ENCODE data around the gene FOLH1. TPM values are rescaled to one million over a fixed set of nuclear protein-coding genes. Genes with fewer than 3 reads are reported as not detected.
A peak's percentile ranks its signal among the peaks of the same experiment; 100 is the strongest.
"Not testable (repeated sequence)": the region's sequence is repeated elsewhere in the genome, so short reads cannot be mapped to it uniquely, and the experiment has no call there.

FOLH1 gene
- total RNA-seq, 4 donors from 2014 or later, result 0.29 to 10.7 (median 0.46) TPM; not detected in 1

DNA sequence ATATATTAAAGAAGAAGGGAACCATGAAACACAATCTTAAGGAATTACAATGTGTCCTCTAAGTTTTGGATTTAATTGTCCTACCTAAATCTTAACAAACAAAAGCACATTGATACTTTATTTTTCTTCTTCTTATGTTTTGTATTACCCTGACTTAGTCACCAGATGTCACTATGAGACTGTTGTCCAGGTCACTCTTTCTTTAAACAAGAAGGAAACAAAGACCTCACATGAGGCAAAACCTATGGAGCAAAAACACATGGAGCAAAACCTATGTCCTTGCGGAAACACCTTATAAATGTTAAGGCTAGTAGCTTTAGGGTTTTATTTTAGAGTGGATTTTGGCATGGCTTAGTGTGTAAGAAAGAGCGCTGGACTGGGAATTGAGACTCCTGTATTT lies 20.7 kb upstream of the FOLH1 start:
- H3K9me3 ChIP-seq; H3K4me3 ChIP-seq (replicated peaks in 1 of 3); H3K36me3 ChIP-seq; DNase-seq; H3K4me1 ChIP-seq; H3K27ac ChIP-seq; intact Hi-C loops (cut with DNase I); H3K27me3 ChIP-seq: not testable (repeated sequence)
- TF ChIP-seq CTCF (IDR thresholded peaks at IDR 0.05), result peak in 2 of 6 experiments; percentile 21 to 31
- 61 to 73% methylated on average over 2 of the region's 2 CpGs for WGBS, 2 donors

GRCh38 chr11:49225255-49225785 lies 16.9 kb upstream of the FOLH1 start:
- H3K36me3 ChIP-seq; H3K27me3 ChIP-seq; H3K27ac ChIP-seq; DNase-seq; H3K4me3 ChIP-seq (replicated peaks in 1 of 3); H3K4me1 ChIP-seq; H3K9me3 ChIP-seq; intact Hi-C loops (cut with DNase I): not testable (repeated sequence)
- 33 to 38% methylated on average over 8 of the region's 8 CpGs for WGBS, 2 donors

DNA sequence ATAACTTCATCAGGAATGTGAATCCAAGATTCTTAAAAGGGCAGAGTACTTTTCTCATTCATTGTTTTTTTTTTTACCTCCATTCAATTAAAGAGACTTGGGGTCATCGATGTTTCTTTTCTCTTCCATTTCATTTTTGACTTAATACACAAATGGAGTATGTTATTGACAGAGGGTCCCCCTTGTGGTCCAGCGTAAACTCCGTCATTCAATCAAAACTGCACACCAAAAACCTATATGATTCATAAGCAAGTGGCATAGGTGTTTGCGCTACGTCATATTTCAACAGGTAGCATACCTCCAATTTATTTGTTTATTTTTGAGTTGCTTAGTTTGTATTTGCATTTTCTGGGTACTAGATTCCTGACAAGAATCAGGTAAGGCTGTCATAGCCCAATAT lies 12.7 kb upstream of the FOLH1 start:
- intact Hi-C loops (cut with DNase I), result no loop called here
- Histone ChIP-seq H3K9me3 (no peaks in the 10 kb centered on the region), H3K27me3 (no peaks in the 10 kb centered on the region), H3K4me1 (no peaks in the 10 kb centered on the region), H3K27ac (no peak overlapping the region), H3K4me3 (replicated peaks in 1 of 3) (no peak overlapping the region), H3K36me3 (no peaks in the 10 kb centered on the region)
- 91 to 92% methylated on average over 5 of the region's 5 CpGs for WGBS, 2 donors
- TF ChIP-seq CTCF (IDR thresholded peaks at IDR 0.05), result no peak
- DNase-seq, result no peak

GRCh38 chr11:49213026-49213560 lies 4.7 kb upstream of the FOLH1 start:
- Histone ChIP-seq H3K4me1 (no peaks in the 10 kb centered on the region), H3K4me3 (replicated peaks in 1 of 3) (no peak overlapping the region), H3K36me3 (no peaks in the 10 kb centered on the region), H3K27ac (no peak overlapping the region), H3K9me3 (no peaks in the 10 kb centered on the region), H3K27me3 (no peaks in the 10 kb centered on the region)
- 73 to 79% methylated on average over 2 of the region's 2 CpGs for WGBS, 2 donors
- intact Hi-C loops (cut with DNase I), result no loop called here
- no peak for DNase-seq
- no peak for TF ChIP-seq CTCF (IDR thresholded peaks at IDR 0.05)
- no peak for TF ChIP-seq POLR2A (IDR thresholded peaks at IDR 0.05)

DNA sequence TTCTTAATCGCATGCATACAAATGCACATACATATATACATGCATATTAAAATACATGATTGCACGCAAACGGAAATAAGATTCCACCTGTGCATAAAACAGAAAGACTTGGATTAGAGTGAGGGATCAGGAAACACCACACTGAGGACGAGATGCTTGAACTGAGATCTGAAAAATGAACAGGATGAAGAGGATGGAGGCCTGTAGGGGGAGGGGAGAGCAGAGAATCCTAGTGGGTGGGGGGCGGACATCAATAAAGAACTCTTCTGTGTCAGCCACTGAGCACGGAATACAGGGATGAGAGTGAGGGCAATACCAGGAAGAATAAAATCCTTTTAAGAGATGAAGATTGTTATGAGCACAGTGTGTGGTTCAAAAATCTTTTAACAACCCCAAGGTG lies 1.4 kb downstream of the FOLH1 start:
- H3K36me3 ChIP-seq; H3K9me3 ChIP-seq; DNase-seq; intact Hi-C loops (cut with DNase I); H3K4me3 ChIP-seq (replicated peaks in 1 of 3); H3K4me1 ChIP-seq; H3K27me3 ChIP-seq; H3K27ac ChIP-seq: not testable (repeated sequence)
- 85 to 92% methylated on average over 6 of the region's 6 CpGs for WGBS, 2 donors

DNA sequence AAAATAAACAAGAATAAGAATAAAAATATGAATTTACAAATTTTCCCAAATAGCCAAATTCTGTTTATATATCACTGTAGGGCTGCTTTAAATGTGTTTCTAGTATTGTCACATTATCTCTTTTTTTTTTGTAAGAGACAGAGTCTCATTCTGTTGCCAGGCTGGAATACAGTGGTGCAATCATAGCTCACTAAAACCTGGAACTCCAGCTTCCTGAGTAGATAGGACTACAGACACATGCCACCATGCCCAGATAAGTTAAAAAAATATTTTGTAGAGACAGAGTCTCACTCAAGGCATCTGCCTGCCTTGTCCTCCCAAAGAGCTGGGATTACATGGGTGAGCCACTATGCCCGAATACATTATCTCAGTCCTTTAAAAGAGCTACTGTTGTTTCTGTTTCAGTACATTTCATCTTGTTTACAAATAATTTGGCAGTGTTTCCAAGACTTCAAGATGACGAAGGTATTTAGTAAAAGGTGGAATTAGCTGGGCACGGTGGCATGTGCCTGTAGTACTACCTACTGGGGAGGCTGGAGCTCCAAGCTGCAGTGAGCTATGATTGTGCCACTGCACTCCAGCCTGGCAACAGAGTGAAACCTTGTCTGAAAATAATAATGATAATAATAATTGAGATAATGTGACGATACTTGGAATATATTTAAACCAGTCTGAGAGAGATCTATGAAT lies 6.0 kb downstream of the FOLH1 start:
- H3K9me3 ChIP-seq, result no peaks in the 10 kb centered on the region
- no peak overlapping the region for H3K27ac ChIP-seq
- 84 to 90% methylated on average over 4 of the region's 4 CpGs for WGBS, 2 donors
- H3K27me3 ChIP-seq, result no peaks in the 10 kb centered on the region
- no peak for DNase-seq
- no peak for TF ChIP-seq POLR2A (IDR thresholded peaks at IDR 0.05)
- no peak for TF ChIP-seq CTCF (IDR thresholded peaks at IDR 0.05)
- H3K4me3 ChIP-seq (replicated peaks in 1 of 3), result no peak overlapping the region
- no peaks in the 10 kb centered on the region for H3K36me3 ChIP-seq
- intact Hi-C loops (cut with DNase I), result no loop called here
- H3K4me1 ChIP-seq, result no peaks in the 10 kb centered on the region

DNA sequence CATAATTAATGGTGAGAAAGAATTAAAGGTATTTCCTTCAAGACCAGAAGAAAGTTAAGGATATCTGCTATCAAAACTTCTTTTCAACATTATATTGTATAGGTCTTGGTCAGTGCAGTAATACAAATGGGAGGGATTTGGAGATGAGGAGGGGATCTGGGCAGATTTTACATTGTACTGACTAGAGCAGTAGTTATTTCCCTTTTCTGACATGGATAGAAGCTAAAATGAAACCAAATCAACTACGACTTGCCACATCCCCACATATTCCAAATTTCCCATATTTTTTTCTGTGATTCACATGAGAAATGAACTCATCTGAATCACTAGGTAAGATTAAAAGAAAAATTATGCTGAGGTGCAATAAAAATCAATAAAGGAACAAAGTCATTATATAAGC lies 11.6 kb downstream of the FOLH1 start:
- 76 to 86% methylated on average over 1 of the region's 1 CpG for WGBS, 2 donors
- H3K9me3 ChIP-seq; intact Hi-C loops (cut with DNase I); H3K4me3 ChIP-seq (replicated peaks in 1 of 3); DNase-seq; H3K4me1 ChIP-seq; H3K27ac ChIP-seq; H3K27me3 ChIP-seq; H3K36me3 ChIP-seq: not testable (repeated sequence)

- intact Hi-C loops (cut with DNase I); H3K27ac ChIP-seq: not testable (repeated sequence)
- 94 to 95% methylated on average over 6 of the region's 6 CpGs for WGBS, 2 donors
These were observed 12.4 kb downstream of the FOLH1 start for GRCh38 chr11:49196002-49196401.

GRCh38 chr11:49190287-49190686 lies 18.1 kb downstream of the FOLH1 start:
- intact Hi-C loops (cut with DNase I); H3K9me3 ChIP-seq; H3K27me3 ChIP-seq; H3K4me3 ChIP-seq (replicated peaks in 1 of 3); H3K4me1 ChIP-seq; DNase-seq; H3K27ac ChIP-seq; H3K36me3 ChIP-seq: not testable (repeated sequence)
- WGBS, 2 donors, result 73 to 76% methylated on average over 2 of the region's 2 CpGs

More at GRCh38 chr11:49196002-49196401, 12.4 kb downstream of the FOLH1 start:
- not testable (repeated sequence) for H3K27me3 ChIP-seq; H3K4me3 ChIP-seq (replicated peaks in 1 of 3); H3K9me3 ChIP-seq; H3K36me3 ChIP-seq; H3K4me1 ChIP-seq; DNase-seq
